Suprapubic skin (tissue), 3 donors: ENCODE data around the gene MIER1.

Experiments used
- CTCF ChIP-seq, 2 donors: fragments of 200-600 bp in 1 of 2; fragments of 450-650 bp in 1 of 2; sonication (generic) in 1 of 2; IDR thresholded peaks; one replicate each; pipeline ENCODE4 v1.5.1; 2016 to 2019; ENCODE audit warnings: antibody characterized with exemption in 2 of 2, mild to moderate bottlenecking in 1 of 2, moderate library complexity in 1 of 2
- POLR2A ChIP-seq, 2 donors: fragments of 450-650 bp; IDR thresholded peaks; one replicate each; pipeline ENCODE4 v1.6.1; 2017; ENCODE audit warnings: antibody characterized with exemption in 2 of 2, mild to moderate bottlenecking in 2 of 2, moderate library complexity in 2 of 2

- TF ChIP-seq CTCF (IDR thresholded peaks at IDR 0.05) (no peak), POLR2A (IDR thresholded peaks at IDR 0.05) (no peak)
Observed at GRCh38 chr1:66938613-66939012, 13.8 kb downstream of the MIER1 start.
